ENCODE results near the gene AKT1.

GRCh38 chr14:104732931-104733681, 62.4 kb downstream of the AKT1 start:
- no peak for TF ChIP-seq POLR2A (IDR thresholded peaks at IDR 0.05; ENCODE audit: low read length)
- no peak for TF ChIP-seq GATA1 (IDR thresholded peaks at IDR 0.05; ENCODE audit: low read depth, low read length)
